Panc1 (cell line): Measurements from ENCODE around the gene SLC9A8. TPM values are rescaled to one million over a fixed set of nuclear protein-coding genes. Genes with fewer than 3 reads are reported as not detected.

Experiments used
- ATAC-seq: fragments of 200-7000 bp; cut with Tn5 transposase; 2 replicates; pipeline ENCODE4 v1.9.1; 2020; ENCODE audit warnings: mild to moderate bottlenecking, moderate library complexity
- BruUV-seq: library from RNA; stranded (reverse); fragments of 400-500 nt; replicated peaks from 2 replicates; lab custom pipeline; 2021; lab: Mats Ljungman, UMichigan
- CTCF ChIA-PET: fragments of 300-600 bp; sonication (Branson Sonifier 250); formaldehyde crosslinking; loops from one replicate; lab custom pipeline; 2022; ENCODE audit warnings: antibody characterized with exemption; lab: Charles Lee
- POLR2A ChIA-PET: fragments of 300-600 bp; sonication (Branson Sonifier 250); formaldehyde crosslinking; loops from one replicate; lab custom pipeline; 2022; ENCODE audit warnings: antibody characterized with exemption; lab: Charles Lee
- DNase-seq: peaks from one replicate; pipeline ENCODE4 v3.0.0-alpha.2; 2010; ENCODE audit warnings: low read depth, low spot score
- H3K27ac ChIP-seq: 2 replicates; pipeline ENCODE4 v1.5.1; 2011; ENCODE audit warnings: mild to moderate bottlenecking, low read length, inconsistent platforms
- H3K27me3 ChIP-seq: fragments of 200-500 bp; sonication (Bioruptor generic); 2 replicates; pipeline ENCODE4 v1.6.0; 2014; ENCODE audit warnings: low read length, inconsistent platforms; ENCODE audit not compliant: control insufficient read depth, insufficient read depth
- H3K36me3 ChIP-seq: fragments of 200-500 bp; sonication (Bioruptor generic); 2 replicates; pipeline ENCODE4 v1.5.1; 2014; ENCODE audit warnings: inconsistent platforms, mild to moderate bottlenecking, low read length, moderate library complexity; ENCODE audit not compliant: control insufficient read depth, insufficient read depth
- H3K4me1 ChIP-seq: 2 replicates; pipeline ENCODE4 v1.5.1; 2011; ENCODE audit warnings: inconsistent platforms, mild to moderate bottlenecking, low read length, moderate library complexity; ENCODE audit not compliant: control insufficient read depth, insufficient read depth
- H3K4me3 ChIP-seq, 2 experiments: 2 replicates each; pipeline ENCODE4 v1.5.1; 2011 to 2012; ENCODE audit warnings: low read depth in 2 of 2, low read length in 2 of 2, mild to moderate bottlenecking in 2 of 2, inconsistent platforms in 1 of 2, moderate library complexity in 1 of 2
- H3K9me3 ChIP-seq: fragments of 200-500 bp; sonication (Bioruptor generic); 2 replicates; pipeline ENCODE4 v1.5.1; 2014; ENCODE audit warnings: low read depth, mild to moderate bottlenecking, inconsistent platforms, low read length, moderate library complexity; ENCODE audit not compliant: control insufficient read depth, insufficient read depth
- POLR2AphosphoS5 ChIP-seq: IDR thresholded peaks from 2 replicates; pipeline ENCODE4 v1.6.1; 2012; ENCODE audit warnings: mild to moderate bottlenecking, low read depth, low read length, moderate library complexity
- SIN3A ChIP-seq: IDR thresholded peaks from 2 replicates; pipeline ENCODE4 v1.6.1; 2012; ENCODE audit warnings: low read depth, mild to moderate bottlenecking, low read length, moderate library complexity, borderline replicate concordance; ENCODE audit not compliant: insufficient read depth
- in situ Hi-C: cut with HindIII; loops from 2 replicates; pipeline ENCODE4 v1.10.0; 2016; ENCODE audit warnings: low sequenced_read_pairs, low pct_unique_long_range_greater_than_20kb
- intact Hi-C: fragments of 100-400 bp; cut with micrococcal nuclease; formaldehyde crosslinking; loops from one replicate; pipeline ENCODE4 v1.10.0; 2022; ENCODE audit not compliant: unreplicated experiment
- total RNA-seq: library from RNA; stranded (reverse); gene quantifications from one replicate; pipeline ENCODE4 v1.2.1, GENCODE V29; 2021; ENCODE audit not compliant: unreplicated experiment
- TF ChIP-seq, protein P1 (sequence below), 2 experiments: IDR thresholded peaks; 2 replicates each; pipeline ENCODE4 v1.6.1; 2011 to 2012; ENCODE audit warnings: low read depth in 2 of 2, control low read depth in 1 of 2, low read length in 1 of 2, mild to moderate bottlenecking in 1 of 2, moderate library complexity in 1 of 2; ENCODE audit not compliant: insufficient read depth in 1 of 2
- TF ChIP-seq, protein P2 (sequence below): fragments of 450-650 bp; IDR thresholded peaks from 2 replicates; pipeline ENCODE4 v1.5.1; 2017; ENCODE audit warnings: mild to moderate bottlenecking

The SLC9A8 gene
- total RNA-seq, 1 experiment from 2014 or later: 6.7 TPM

DNA sequence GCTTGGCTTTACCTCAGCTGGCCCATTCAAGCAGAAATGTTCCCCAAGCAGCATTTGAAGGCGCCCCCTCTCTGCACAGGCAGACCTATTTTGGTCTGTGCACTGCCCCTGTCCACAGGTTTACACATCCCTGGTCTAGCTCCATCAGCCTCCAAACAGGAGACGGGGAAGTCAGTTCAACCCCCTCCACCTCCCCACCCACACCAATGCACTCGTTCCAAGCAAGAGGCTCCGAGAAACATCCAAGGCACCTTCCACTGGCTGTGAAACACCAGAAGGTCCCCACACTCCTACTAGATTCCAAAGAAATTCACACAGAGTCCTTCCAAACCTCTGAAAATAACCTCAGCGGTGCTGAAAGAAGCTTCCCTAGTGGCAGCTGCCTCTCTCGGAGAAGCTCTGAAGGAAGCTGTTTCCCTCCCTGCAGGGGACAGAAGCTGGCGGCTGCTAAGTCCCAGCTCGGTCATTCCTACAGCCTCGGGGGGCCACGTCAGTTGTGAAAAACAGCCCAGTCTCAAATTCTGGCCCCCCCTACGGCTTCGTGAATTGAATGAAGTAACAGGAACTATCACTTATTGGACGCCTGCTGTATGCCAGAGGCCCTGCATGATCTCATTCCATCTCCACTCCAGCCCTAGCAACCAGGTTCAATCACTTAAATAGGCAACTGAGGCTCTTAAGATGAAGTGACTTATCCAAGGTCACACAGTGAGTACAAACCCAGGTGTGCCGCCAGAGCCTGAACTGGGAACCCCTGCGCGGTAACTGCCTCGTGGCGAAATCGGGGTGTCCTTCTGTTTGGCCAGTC, 101.9 kb downstream of the SLC9A8 start:
- no TSS peak for BruUV-seq
- ChIA-PET POLR2A (interaction anchor here (0.6 kb wide), 1 partner anchor 18 kb away, joined by 4 read pairs; no protein-coding TSS in a partner anchor), CTCF (interaction anchor here (0.6 to 0.9 kb wide), 2 partner anchors 242 to 265 kb away, joined by 3 read pairs; no protein-coding TSS in a partner anchor)
- Histone ChIP-seq H3K9me3 (no peaks in the 10 kb centered on the region), H3K27ac (peak overlapping the region; percentile 95), H3K4me3 (peak overlapping the region; percentile 76 to 89), H3K4me1 (peaks cover 15% of the 10 kb centered on the region), H3K36me3 (peaks cover 3% of the 10 kb centered on the region; the same call in 1 of the 2 replicates), H3K27me3 (no peaks in the 10 kb centered on the region)
- in situ Hi-C loops (no loop called here), intact Hi-C loops (no loop called here)
- DNase-seq (no peak), ATAC-seq (peak; percentile 2; the same call in 1 of the 2 replicates)
- TF ChIP-seq, protein P1, sequence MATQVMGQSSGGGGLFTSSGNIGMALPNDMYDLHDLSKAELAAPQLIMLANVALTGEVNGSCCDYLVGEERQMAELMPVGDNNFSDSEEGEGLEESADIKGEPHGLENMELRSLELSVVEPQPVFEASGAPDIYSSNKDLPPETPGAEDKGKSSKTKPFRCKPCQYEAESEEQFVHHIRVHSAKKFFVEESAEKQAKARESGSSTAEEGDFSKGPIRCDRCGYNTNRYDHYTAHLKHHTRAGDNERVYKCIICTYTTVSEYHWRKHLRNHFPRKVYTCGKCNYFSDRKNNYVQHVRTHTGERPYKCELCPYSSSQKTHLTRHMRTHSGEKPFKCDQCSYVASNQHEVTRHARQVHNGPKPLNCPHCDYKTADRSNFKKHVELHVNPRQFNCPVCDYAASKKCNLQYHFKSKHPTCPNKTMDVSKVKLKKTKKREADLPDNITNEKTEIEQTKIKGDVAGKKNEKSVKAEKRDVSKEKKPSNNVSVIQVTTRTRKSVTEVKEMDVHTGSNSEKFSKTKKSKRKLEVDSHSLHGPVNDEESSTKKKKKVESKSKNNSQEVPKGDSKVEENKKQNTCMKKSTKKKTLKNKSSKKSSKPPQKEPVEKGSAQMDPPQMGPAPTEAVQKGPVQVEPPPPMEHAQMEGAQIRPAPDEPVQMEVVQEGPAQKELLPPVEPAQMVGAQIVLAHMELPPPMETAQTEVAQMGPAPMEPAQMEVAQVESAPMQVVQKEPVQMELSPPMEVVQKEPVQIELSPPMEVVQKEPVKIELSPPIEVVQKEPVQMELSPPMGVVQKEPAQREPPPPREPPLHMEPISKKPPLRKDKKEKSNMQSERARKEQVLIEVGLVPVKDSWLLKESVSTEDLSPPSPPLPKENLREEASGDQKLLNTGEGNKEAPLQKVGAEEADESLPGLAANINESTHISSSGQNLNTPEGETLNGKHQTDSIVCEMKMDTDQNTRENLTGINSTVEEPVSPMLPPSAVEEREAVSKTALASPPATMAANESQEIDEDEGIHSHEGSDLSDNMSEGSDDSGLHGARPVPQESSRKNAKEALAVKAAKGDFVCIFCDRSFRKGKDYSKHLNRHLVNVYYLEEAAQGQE (IDR thresholded peaks at IDR 0.05; ENCODE audit: insufficient read depth in 1 of 2, low read depth in 2 of 2, low read length in 1 of 2): 0 out of 4 replicates have a peak, but pooled peaks of 1 of the 2 experiments have one; percentile 4
- no peak for TF ChIP-seq SIN3A
- no peak for TF ChIP-seq POLR2AphosphoS5

DNA sequence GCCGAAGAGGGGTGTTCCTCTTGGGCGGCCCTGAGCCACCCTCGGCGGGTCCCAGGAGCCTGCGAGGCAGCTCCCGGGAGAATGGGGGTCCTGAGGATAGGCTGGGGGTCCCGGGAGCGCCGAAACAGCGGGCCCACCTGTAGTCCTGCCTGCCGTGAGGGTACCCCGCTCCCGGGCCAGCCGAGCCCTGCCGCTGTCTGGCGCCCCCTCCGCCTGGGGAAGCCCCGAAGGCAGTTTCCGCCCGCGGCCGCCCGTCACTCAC, 102.4 kb downstream of the SLC9A8 start:
- CTCF ChIA-PET: no interaction called here
- TF ChIP-seq, protein P2, sequence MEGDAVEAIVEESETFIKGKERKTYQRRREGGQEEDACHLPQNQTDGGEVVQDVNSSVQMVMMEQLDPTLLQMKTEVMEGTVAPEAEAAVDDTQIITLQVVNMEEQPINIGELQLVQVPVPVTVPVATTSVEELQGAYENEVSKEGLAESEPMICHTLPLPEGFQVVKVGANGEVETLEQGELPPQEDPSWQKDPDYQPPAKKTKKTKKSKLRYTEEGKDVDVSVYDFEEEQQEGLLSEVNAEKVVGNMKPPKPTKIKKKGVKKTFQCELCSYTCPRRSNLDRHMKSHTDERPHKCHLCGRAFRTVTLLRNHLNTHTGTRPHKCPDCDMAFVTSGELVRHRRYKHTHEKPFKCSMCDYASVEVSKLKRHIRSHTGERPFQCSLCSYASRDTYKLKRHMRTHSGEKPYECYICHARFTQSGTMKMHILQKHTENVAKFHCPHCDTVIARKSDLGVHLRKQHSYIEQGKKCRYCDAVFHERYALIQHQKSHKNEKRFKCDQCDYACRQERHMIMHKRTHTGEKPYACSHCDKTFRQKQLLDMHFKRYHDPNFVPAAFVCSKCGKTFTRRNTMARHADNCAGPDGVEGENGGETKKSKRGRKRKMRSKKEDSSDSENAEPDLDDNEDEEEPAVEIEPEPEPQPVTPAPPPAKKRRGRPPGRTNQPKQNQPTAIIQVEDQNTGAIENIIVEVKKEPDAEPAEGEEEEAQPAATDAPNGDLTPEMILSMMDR: no peak
- TF ChIP-seq SIN3A (no peak), POLR2AphosphoS5 (no peak)
- TF ChIP-seq, protein P1 (IDR thresholded peaks at IDR 0.05; ENCODE audit: insufficient read depth in 1 of 2, low read depth in 2 of 2, low read length in 1 of 2): 0 out of 4 replicates have a peak, but pooled peaks of 1 of the 2 experiments have one; percentile 15
- peak overlapping the region; percentile 95 for H3K27ac ChIP-seq
- POLR2A ChIA-PET: no interaction called here
- no peaks in the 10 kb centered on the region for H3K27me3 ChIP-seq
- H3K4me1 ChIP-seq: peaks cover 15% of the 10 kb centered on the region
- H3K9me3 ChIP-seq: no peaks in the 10 kb centered on the region
- BruUV-seq: no TSS peak
- peak overlapping the region; percentile 76 to 89 for H3K4me3 ChIP-seq
- ATAC-seq (peak; percentile 41), DNase-seq (no peak)
- intact Hi-C loops (no loop called here), in situ Hi-C loops (no loop called here)
- peaks cover 3% of the 10 kb centered on the region; the same call in 1 of the 2 replicates for H3K36me3 ChIP-seq
